ENCODE results near the gene SRGAP1.
"Not testable (repeated sequence)": the region's sequence is repeated elsewhere in the genome, so short reads cannot be mapped to it uniquely, and the experiment has no call there.

Gene SRGAP1

GRCh38 chr12:64018524-64018923 lies 174.0 kb downstream of the SRGAP1 start:
- DNase-seq, result no peak

GRCh38 chr12:64019101-64019500 lies 174.6 kb downstream of the SRGAP1 start:
- no peak for DNase-seq

- DNase-seq, result no peak
Measured at GRCh38 chr12:64019654-64020053, 175.2 kb downstream of the SRGAP1 start.

GRCh38 chr12:64025174-64025958 lies 180.9 kb downstream of the SRGAP1 start:
- DNase-seq, result no peak

- no peak for DNase-seq
Measured at GRCh38 chr12:64027311-64027710, 182.8 kb downstream of the SRGAP1 start.

GRCh38 chr12:64028541-64028940 lies 184.0 kb downstream of the SRGAP1 start:
- no peak for DNase-seq

- no peak for DNase-seq
Measured at GRCh38 chr12:64029013-64029857, 184.7 kb downstream of the SRGAP1 start.

- no peak for DNase-seq
Measured at GRCh38 chr12:64030155-64030554, 185.7 kb downstream of the SRGAP1 start.

GRCh38 chr12:64034056-64034455 lies 189.6 kb downstream of the SRGAP1 start:
- not testable (repeated sequence) for DNase-seq

- no peak for DNase-seq
Measured at GRCh38 chr12:64034901-64035576, 190.5 kb downstream of the SRGAP1 start.

GRCh38 chr12:64036414-64036813 lies 191.9 kb downstream of the SRGAP1 start:
- no peak for DNase-seq

GRCh38 chr12:64039281-64039871 lies 194.9 kb downstream of the SRGAP1 start:
- DNase-seq, result peak; percentile 30

GRCh38 chr12:64042911-64043310 lies 198.4 kb downstream of the SRGAP1 start:
- no peak for DNase-seq

- DNase-seq, result no peak
Measured at GRCh38 chr12:64044191-64044590, 199.7 kb downstream of the SRGAP1 start.

GRCh38 chr12:64051057-64051456 lies 206.6 kb downstream of the SRGAP1 start:
- no peak for DNase-seq

GRCh38 chr12:64053117-64053516 lies 208.6 kb downstream of the SRGAP1 start:
- DNase-seq, result no peak

- no peak for DNase-seq
Measured at GRCh38 chr12:64054079-64054520, 209.6 kb downstream of the SRGAP1 start.

GRCh38 chr12:64056741-64057140 lies 212.2 kb downstream of the SRGAP1 start:
- DNase-seq, result no peak

- no peak for DNase-seq
Measured at GRCh38 chr12:64057706-64058105, 213.2 kb downstream of the SRGAP1 start.

- no peak for DNase-seq
Measured at GRCh38 chr12:64058541-64059265, 214.2 kb downstream of the SRGAP1 start.

GRCh38 chr12:64059685-64060084 lies 215.2 kb downstream of the SRGAP1 start:
- DNase-seq, result no peak

GRCh38 chr12:64061868-64062375 lies 217.4 kb downstream of the SRGAP1 start:
- no peak for DNase-seq
